Sigmoid colon (tissue), 4 donors: Measurements from ENCODE around the gene CCL25.

Experiments
- CTCF ChIP-seq, 4 experiments: fragments of 450-650 bp in 3 of 4; fragments of 200-600 bp in 1 of 4; IDR thresholded peaks; one replicate each; pipeline ENCODE4 v1.5.1; 2016 to 2019; ENCODE audit warnings: antibody characterized with exemption in 4 of 4, mild to moderate bottlenecking in 3 of 4, moderate library complexity in 2 of 4
- POLR2A ChIP-seq, 2 donors: fragments of 450-650 bp; IDR thresholded peaks; one replicate each; pipeline ENCODE4 v1.6.1; 2016; ENCODE audit warnings: antibody characterized with exemption in 2 of 2, mild to moderate bottlenecking in 2 of 2, moderate library complexity in 2 of 2
- POLR2AphosphoS5 ChIP-seq, 4 donors: sonication (generic); formaldehyde crosslinking; IDR thresholded peaks; one replicate each; pipeline ENCODE4 v1.6.1; 2017; ENCODE audit warnings: antibody characterized with exemption in 4 of 4

GRCh38 chr19:8054169-8054568 is 1.6 kb downstream of the CCL25 start:
- TF ChIP-seq CTCF (IDR thresholded peaks at IDR 0.05) (no peak), POLR2A (IDR thresholded peaks at IDR 0.05) (no peak), POLR2AphosphoS5 (IDR thresholded peaks at IDR 0.05) (no peak)
